Measurements from ENCODE around the gene CELF4.

CELF4 gene

GRCh38 chr18:37565101-37565976 is at the start of gene CELF4:
TSS of gene CELF4 (minus strand) at chr18:37565798.
- FAIRE-seq = no peak
- DNase-seq (ENCODE audit: insufficient read length, low spot score) = no peak

GRCh38 chr18:37613253-37613565 is 47.6 kb upstream of the CELF4 start:
- FAIRE-seq = no peak
- DNase-seq (ENCODE audit: insufficient read length, low spot score) = no peak

GRCh38 chr18:37612524-37613252 is 47.1 kb upstream of the CELF4 start:
- no peak for DNase-seq (ENCODE audit: insufficient read length, low spot score)

GRCh38 chr18:37611614-37612279 is 46.1 kb upstream of the CELF4 start:
- DNase-seq (ENCODE audit: insufficient read length, low spot score) (no peak), FAIRE-seq (no peak)

More at GRCh38 chr18:37612524-37613252, 47.1 kb upstream of the CELF4 start:
- FAIRE-seq = no peak

- FAIRE-seq = no peak
These were observed 43.3 kb upstream of the CELF4 start for GRCh38 chr18:37608876-37609275.

GRCh38 chr18:37607281-37607680 is 41.7 kb upstream of the CELF4 start:
- no peak for DNase-seq (ENCODE audit: insufficient read length, low spot score)
- no peak for FAIRE-seq

More at GRCh38 chr18:37608876-37609275, 43.3 kb upstream of the CELF4 start:
- DNase-seq (ENCODE audit: insufficient read length, low spot score) = no peak

- no peak for DNase-seq (ENCODE audit: insufficient read length, low spot score)
These were observed 38.4 kb upstream of the CELF4 start for GRCh38 chr18:37604032-37604431.

GRCh38 chr18:37598966-37599896 is 33.6 kb upstream of the CELF4 start:
- DNase-seq (ENCODE audit: insufficient read length, low spot score) (no peak), FAIRE-seq (no peak)

More at GRCh38 chr18:37604032-37604431, 38.4 kb upstream of the CELF4 start:
- no peak for FAIRE-seq

- DNase-seq (ENCODE audit: insufficient read length, low spot score) = no peak
- no peak for FAIRE-seq
These were observed 32.8 kb upstream of the CELF4 start for GRCh38 chr18:37598396-37598795.

- FAIRE-seq = no peak
- no peak for DNase-seq (ENCODE audit: insufficient read length, low spot score)
These were observed 24.7 kb upstream of the CELF4 start for GRCh38 chr18:37590346-37590745.

- no peak for FAIRE-seq
- DNase-seq (ENCODE audit: insufficient read length, low spot score) = no peak
These were observed 22.7 kb upstream of the CELF4 start for GRCh38 chr18:37588289-37588688.

- no peak for FAIRE-seq
- no peak for DNase-seq (ENCODE audit: insufficient read length, low spot score)
These were observed 21.1 kb upstream of the CELF4 start for GRCh38 chr18:37586656-37587225.

- no peak for FAIRE-seq
- no peak for DNase-seq (ENCODE audit: insufficient read length, low spot score)
These were observed 19.5 kb upstream of the CELF4 start for GRCh38 chr18:37584952-37585695.

- DNase-seq (ENCODE audit: insufficient read length, low spot score) = no peak
- no peak for FAIRE-seq
These were observed 18.6 kb upstream of the CELF4 start for GRCh38 chr18:37584217-37584616.

GRCh38 chr18:37582261-37582660 is 16.7 kb upstream of the CELF4 start:
- no peak for DNase-seq (ENCODE audit: insufficient read length, low spot score)
- no peak for FAIRE-seq

- DNase-seq (ENCODE audit: insufficient read length, low spot score) (no peak), FAIRE-seq (no peak)
These were observed 13.4 kb upstream of the CELF4 start for GRCh38 chr18:37578886-37579513.

- FAIRE-seq (no peak), DNase-seq (ENCODE audit: insufficient read length, low spot score) (no peak)
These were observed 12.6 kb upstream of the CELF4 start for GRCh38 chr18:37578182-37578678.

- FAIRE-seq (no peak), DNase-seq (ENCODE audit: insufficient read length, low spot score) (no peak)
These were observed 11.5 kb upstream of the CELF4 start for GRCh38 chr18:37577051-37577611.
